NCI-H2107 treated with DMSO at 0.1 percent for 48 hours (cell line): Measurements from ENCODE around the gene PSAPL1.
"Not testable (repeated sequence)": the region's sequence is repeated elsewhere in the genome, so short reads cannot be mapped to it uniquely, and the experiment has no call there.

ENCODE experiments used
- DNase-seq: peaks from one replicate; lab custom pipeline; 2025; ENCODE audit not compliant: unreplicated experiment; lab: John Stamatoyannopoulos, UW

Gene PSAPL1

DNA sequence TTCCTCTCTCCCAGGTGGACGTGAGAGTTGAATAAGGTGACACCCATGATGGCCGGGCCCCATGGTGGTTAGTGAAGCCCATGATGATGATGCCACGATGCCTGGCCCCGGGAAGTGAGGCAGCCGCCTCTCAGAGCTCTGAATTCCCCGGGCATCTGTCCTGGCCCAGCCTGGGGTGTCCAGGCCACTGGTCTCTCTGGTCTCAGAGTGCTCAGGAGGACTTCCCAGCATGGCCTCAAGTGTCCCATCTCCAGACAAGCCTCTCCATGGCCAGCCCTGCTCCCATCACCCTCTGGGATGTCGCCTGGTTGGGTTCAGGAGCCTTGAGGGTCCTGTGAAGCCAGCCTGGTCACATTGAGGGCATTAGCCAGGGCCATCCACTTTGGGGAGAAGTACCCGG lies 24.7 kb upstream of the PSAPL1 start:
- no peak for DNase-seq

DNA sequence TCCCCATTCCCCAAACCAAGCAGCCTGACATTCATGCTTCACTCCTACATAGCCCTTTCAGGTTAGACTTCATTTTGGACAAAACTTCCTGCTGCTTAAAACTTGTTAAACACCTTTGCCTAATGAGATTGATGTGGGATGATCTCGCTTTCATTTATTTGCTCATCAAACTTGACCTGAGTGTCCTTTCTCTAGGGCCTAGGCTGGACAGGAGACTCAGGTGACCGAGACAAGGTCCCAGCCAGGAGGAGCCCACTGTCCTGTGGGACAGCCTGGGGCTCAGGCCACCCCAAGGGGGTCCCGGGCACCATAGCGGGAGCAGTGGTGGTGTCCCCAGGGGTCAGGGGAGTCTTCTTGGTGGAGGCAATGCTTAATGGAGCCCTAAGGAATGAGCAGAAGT lies 23.7 kb upstream of the PSAPL1 start:
- DNase-seq: no peak

DNA sequence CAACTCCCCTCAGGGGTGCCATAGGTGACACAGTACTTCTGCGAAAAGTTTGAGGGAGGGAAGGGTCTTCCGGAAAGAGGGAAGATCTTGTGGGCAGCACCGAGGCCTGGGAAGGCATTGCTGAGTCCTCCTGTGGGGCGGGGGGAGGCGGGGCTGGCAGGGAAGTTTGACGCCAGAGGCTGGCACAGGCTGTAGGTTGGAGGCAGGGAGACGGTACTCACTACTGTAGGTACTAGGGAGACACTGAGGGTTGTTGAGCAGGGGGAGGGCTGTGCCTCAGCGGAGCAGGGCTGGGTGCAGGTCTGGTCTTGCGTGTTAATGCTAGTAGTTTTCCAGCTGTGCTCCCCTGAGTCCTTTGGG lies 23.3 kb upstream of the PSAPL1 start:
- DNase-seq: no peak

DNA sequence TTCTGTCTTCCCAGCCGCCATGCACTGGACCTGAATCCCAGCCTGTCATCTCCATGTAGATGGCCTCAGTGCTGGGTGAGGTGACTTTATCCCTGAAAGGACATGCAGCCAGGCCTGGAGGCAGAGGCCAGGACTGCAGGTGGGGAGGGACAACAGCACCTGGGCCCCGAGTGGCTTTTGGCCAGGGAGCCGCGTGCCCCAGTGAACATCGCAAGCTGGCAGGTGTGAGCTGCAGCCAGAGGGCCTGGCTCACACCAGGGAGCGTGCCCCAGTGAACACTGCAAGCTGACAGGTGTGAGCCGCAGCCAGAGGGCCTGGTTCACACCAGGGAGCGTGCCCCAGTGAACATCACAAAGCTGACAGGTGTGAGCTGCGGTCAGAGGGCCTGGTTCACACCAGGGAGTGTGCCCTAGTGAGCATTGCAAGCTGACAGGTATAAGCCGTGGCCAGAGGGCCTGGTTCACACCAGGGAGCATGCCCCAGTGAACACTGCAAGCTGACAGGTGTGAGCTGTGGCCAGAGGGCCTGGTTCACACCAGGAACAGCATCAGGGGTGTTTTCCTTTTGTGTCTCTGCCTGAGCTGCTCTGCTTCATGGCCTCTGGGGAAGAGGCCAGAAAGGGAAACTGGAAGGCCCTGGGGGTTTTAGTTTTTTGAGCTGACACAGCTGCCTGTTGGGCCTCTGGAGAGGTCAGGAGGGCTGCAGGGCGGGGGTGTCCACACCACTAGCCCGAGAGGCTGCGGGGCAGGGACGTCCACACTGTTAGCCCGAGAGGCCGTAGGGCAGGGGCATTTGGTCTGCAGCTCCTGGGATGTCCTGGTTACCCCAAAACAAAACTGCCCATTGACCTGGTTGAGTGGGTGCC lies 22.7 kb upstream of the PSAPL1 start:
- no peak for DNase-seq

DNA sequence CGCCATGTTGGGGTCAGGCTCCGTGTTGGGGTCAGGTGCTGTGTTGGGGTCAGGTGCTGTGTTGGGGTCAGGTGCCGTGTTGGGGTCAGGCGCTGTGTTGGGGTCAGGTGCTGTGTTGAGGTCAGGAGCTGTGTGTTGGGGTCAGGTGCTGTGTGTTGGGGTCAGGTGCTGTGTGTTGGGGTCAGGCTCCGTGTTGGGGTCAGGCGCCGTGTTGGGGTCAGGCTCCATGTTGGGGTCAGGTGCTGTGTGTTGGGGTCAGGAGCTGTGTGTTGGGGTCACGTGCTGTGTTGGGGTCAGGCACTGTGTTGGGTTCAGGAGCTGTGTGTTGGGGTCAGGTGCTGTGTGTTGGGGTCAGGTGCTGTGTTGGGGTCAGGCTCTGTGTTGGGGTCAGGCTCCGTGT lies 18.1 kb upstream of the PSAPL1 start:
- not testable (repeated sequence) for DNase-seq

DNA sequence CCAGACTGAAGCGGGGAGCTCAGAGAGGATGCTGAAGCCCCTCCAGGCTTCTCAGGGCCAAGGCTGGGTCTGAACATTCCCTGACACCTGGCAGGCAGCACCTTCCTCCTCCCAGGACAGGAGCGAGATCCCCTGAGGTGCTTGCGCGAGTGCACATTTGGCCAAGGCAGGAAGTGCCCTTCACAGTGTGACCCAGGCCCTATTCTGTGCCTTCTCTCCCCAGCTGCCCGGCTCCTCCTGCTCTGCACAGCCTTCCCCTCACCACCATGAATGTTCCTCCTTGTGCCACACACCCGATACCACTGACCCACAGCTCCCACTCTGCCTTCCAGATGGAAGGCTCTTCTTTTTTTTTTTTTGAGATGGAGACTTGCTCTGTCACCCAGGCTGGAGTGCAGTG lies 17.1 kb upstream of the PSAPL1 start:
- DNase-seq: no peak

DNA sequence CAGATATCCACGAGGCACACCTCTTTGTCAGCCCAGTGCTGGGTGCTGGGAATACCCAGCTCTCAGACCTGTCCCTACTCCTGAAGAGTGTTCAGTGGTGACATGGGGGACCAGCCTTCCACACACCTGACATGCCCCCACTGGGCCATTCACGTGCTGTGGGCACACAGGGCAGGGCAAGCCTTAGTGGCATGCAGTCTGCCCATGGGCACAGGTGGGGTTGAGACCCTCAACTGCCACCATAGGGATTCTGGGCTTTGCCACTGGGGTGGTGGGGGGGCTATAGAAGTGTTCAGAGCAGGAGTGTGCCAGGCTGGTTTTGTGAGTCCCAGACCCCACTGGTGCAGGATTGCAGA lies 16.7 kb upstream of the PSAPL1 start:
- no peak for DNase-seq

DNA sequence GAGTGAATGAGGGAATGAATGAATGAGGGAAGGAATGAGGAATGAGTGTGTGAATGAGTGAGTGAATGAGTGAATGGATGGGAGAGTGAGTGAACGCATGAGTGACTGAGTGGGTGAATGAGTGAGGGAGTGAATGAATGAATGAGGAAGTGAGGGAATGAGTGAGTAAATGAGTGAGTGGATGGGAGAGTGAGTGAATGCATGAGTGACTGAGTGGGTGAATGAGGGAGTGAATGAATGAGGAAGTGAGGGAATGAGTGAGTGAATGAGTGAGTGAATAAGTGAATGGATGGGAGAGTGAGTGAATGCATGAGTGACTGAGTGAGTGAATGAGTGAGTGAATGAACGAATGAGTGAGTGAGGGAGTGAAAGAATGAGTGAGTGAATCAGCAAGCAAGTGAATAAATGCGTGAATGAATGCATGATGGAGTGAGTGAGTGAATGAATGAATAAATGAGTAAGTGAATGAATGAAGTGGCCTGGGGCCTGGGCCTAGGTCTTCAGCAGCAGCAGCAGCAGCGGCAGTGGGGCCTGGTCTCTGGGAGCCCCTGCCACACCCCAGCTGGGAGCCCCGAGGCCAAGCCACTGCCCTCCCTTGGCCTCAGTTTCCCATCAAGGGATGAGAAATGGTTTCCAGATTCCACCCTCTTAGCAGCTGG lies 16.2 kb upstream of the PSAPL1 start:
- no peak for DNase-seq

DNA sequence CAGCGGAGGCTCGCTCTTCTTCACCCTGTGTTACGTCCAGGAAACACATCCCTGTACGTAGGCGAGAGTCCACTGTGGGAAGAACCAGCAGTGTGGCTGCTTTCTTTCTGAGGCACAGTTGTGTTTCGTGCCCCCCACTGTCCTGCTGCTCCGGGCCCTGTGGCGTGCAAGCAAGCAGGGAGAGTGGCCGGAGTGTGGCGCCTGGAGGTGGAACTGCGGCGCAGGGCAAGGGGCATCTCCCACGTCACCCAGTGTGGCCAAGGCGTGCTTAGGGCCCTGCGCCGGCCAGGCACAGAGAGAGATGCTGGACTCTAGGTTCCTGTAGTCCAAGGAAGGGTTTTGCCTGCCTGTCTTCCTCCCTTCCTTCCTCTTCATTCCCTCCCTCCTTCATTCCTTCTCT lies 13.3 kb upstream of the PSAPL1 start:
- no peak for DNase-seq

DNA sequence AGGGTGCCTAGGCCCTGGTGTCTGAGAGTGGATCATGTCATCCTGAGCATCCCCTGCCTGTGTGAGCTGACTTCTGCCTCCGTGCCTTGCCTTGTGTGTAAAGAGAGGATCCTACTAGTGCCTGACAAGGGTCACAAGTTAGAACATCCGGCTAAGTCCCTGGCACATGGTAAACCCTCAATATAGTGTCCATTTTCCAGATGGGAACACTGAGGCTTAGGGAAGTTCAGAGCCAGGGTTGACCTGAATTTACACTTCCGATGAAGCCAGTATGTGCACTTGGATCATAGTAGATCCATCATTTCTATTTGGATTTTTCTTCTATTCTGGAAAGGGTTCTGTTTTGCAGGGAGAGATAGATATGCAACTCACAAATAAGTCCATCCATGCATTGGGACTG lies 12.5 kb upstream of the PSAPL1 start:
- no peak for DNase-seq

DNA sequence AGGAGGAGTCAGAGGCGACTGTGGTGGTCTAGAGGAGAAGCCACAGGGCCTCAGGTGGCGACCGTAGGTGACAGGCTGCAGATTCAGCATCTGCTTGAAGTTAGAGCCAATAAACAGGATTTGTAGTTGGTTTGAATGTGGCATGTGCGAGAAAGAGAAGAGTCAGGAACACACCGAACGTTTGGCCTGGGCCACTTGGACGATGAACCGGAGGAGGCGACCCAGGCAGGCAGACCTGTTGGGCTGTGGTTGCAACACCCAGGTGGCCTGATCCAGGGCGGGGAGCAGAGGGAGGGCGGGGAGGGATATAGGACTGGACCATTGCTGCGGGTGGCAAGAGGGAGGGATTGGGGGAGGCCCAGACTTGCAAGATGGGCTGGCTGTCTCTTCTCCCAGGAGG lies 10.0 kb upstream of the PSAPL1 start:
- no peak for DNase-seq

DNA sequence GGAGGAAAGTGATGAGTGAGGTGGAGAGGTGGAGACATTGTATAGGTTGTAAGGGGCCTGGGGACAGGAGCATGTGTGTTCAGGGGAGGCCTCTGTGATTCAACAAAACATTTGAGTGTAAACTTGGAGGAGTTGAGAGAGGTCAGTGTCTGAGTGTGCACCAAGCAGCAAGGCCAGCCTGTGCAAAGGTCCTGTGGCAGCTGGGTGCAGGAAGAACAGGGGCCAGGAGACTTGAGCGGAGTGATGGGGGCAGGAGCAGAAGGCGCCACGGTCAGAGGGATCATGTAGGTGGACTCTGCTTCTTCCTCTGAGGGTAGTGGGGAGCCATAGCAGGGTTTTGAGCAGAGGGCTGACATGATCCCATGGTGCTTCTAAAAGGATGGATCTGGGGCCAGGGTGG lies 9.6 kb upstream of the PSAPL1 start:
- DNase-seq: no peak

DNA sequence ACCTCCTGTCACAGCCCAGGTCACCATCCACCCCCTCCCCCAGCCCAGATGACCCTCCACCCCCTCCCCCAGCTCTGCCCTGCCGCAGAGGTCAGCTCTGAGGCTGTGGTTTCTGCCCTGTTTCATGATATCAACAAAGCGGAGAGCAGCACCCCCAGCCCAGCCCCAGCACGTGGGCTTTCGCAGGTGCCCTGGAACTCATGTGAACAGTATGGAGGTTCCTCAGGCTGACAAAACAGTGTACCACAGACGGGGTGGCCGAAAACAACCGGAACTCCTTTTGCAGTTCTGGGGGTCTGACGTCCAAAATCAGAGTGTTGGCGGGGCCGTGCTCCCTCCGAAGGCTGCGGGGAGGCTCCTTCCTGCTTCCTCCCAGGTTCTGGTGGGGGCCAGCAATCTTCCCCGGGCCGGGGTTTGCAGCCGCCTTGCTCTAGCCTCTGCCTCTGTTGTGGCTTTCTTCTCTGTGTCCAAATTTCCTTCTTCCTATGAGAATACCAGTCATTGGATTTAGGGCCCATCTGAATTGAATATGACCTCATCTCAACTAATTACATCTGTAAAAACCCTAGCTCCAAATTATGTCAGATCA lies 7.9 kb upstream of the PSAPL1 start:
- no peak for DNase-seq

DNA sequence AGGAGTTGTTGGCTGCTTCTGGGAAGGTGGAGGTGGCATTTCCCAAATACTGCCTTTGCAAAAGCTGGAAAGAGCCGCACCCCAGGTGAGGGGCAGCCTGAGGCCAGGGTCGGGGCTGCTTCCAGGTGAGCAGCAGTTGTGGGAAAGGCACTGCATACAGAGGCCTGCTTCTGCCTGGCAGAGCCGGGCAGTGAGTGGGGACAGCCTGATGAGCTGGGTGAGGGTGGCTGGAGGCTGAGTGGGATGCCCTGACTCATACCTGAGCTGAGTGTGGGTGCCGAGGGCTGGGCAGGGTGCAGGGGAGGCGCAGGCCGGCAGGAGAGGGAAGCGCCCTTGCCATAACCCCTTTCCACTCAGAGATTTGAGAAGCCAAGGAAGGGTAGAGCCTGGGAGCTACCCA lies 6.5 kb upstream of the PSAPL1 start:
- DNase-seq: no peak

DNA sequence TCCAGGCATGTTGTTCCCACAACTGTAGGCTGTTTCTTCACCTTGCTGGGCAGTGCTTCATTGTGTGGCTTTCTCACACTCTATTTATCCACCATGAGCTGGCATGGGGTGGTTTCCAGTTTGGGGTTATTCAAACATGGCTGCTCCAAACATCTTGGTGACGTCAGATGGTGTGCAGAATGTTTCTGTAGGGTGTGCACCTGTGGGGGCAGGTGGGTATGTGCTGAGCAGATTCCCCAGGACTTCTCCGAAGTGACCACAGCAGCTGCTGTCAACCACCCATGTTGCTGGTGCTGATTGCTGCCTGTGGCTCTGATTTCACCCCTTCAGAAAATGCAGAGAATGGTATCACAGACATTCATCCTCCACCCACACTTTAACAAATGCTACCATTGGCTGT lies 5.0 kb upstream of the PSAPL1 start:
- no peak for DNase-seq

DNA sequence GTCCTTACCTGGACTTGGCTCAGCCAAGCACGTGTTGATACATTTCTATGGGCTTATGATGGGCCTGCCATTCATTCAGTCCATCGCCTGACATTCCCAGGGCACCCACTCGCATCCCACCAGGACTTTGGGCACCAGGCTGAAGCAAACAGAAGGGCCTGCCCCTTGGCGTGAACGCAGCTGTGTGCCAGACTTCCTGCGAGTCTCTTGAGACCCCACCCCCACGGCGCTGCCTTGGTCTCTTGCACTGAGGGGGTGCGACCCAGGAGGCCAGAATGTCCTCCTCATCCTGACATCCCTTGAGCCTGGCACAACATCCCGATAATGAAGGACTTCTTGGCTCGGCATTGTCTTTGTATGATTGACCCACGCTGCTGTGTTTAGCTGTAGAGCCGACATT lies 1.5 kb upstream of the PSAPL1 start:
- no peak for DNase-seq

DNA sequence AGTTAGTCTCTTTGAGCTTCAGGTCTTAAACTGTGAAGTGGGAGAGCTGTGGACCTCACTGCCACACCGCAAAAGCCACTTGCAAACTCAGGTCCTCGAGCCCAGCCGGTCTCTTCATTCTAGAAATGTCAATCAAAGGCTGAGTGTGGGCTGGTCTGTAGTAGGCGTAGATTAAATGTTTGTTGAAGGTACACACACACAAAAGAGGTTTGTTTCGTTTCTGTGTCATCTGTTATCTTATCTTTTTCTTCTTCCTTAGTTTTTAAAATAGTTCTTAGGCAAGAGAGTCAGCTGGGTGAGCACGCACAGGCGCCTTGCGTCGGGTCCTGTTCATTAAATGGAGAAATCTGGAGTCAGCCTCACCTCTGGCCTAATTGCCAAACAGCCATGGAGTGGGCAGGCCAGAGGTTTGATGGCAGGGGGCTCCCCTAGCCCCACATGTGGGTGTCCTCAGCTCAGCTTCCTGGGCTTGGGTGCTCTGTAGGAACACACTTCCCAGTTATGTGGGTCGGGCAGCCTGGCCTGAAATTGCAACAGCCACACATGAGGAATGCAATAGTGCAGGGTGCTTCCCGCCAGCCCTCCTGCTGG lies 836 bp upstream of the PSAPL1 start:
- DNase-seq: no peak

DNA sequence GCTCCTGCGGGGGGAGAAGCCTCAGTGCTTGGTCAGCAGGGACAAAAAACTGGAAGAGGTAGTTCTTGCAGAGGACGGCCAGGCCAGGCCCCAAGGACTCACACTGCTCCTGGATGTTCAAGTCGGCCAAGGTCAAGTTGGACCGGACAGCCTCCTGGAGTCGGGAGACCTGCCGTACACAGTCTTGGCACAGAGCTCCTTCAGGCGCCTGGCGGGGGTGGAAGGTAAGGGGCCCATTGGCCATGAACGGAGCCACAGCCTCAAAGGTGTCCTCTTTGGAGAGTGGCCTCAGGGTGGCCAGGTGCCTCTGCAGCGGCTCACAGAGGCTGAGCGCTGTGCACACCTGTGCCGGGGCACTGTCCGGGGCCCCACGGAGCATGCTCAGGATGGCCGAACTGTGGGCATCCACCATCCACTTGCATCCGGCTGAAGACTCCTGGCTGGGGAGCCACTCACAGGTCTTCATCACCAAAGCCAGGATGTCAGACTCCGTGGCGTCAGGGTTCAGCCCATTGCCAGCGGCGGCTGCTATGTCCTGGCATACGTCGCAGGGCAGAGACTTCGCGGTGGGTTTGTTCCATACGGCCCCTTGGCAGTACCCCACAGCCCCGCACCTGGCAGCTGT lies 477 bp downstream of the PSAPL1 start:
- no peak for DNase-seq

DNA sequence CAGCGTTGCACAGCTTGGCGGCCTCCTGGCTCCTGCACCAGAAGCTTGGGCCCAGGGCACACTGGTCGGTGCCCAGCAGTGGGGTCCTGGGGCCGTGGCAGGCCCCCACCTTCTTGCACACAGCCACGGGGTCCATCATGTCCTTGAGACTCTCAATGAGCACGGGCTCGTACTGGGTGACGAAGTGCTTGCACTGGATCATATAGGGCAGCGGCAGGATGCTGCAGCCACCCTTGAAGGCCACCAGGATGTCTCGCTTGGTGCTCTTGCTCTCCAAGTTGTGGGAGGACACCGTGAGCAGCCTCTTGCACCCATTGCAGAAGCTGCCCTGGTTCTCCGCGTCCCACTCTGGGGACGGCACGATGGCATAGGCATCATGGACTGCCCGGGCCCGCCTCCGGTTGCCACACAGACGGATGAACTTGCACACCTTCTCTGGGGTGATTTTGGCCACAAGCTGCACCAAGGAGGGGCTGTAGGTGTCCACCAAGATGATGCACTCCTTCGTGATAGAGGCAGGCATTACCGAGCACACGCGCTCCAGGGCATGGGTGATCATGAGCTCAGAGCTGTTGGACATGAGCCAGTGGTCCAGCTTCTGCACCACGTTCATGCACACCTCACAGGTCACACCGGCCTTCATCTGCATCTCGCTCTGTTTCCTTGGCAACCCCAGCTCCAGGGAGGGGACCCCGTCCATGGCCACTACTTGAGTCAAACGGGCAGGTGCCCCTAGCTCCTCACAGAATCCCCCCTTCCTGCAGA lies 1.2 kb downstream of the PSAPL1 start:
- no peak for DNase-seq

DNA sequence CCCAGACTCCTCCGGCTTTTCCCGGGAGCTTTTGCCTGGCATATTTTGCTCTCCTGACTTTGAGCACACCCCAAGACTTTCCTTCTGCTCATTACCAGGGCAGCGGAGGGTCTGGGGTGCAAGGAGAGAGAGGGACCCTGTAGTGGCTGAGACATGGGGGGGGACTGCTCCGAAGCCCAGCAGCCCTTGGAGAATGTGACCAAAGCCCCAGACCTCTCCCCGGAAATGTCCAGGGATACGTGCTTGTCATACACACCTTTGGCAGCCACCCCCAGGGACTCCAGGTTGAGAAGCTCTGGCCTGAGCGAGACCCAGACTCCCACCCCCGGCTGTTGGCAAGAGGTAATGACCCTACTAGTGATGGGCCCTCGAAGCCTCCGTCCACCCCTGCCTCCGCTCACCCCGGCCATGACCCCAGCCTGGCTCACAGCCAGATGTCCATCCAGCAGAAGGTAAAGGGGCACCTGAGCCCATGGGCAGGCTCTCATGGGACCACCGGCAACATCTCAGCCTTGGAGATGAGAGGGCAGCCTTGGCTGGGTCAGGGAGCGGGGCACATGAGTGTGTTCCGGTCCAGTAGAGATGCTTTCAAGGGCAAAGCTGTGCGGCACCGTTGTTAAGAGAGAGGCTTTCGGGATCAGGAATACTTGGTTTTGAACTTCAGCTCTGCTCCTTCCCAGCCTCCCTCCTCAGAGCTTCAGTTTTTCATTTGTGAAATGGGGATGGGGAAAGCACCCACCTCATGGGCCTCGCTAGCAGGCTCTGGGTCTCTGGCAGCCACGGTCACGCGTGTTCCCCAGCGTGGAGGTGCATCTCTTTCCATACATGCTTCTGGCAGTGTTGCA lies 2.0 kb downstream of the PSAPL1 start:
- no peak for DNase-seq
